CD4-positive, alpha-beta memory T cell (primary cell): ENCODE measurements around the gene PARVG. TPM values are rescaled to one million over a fixed set of nuclear protein-coding genes. Genes with fewer than 3 reads are reported as not detected.

Source experiments
- CTCF ChIA-PET: fragments of 350-600 bp; sonication (Branson Sonifier 250); formaldehyde crosslinking; loops from one replicate; lab custom pipeline; 2021; ENCODE audit warnings: inconsistent platforms; ENCODE audit not compliant: partially characterized antibody; lab: Charles Lee
- POLR2A ChIA-PET: fragments of 350-600 bp; sonication (Branson Sonifier 250); formaldehyde crosslinking; loops from one replicate; lab custom pipeline; 2021; ENCODE audit not compliant: partially characterized antibody; lab: Charles Lee
- DNase-seq, 5 donors: peaks; one replicate each; pipeline versions ENCODE4 v3.0.0 to v3.0.0-alpha.2; 2020 to 2022; ENCODE audit warnings: mixed read lengths in 1 of 5
- H3K27ac ChIP-seq: one replicate; pipeline ENCODE4 v1.7.0; 2013; ENCODE audit warnings: low read depth, low read length
- H3K27me3 ChIP-seq: 2 replicates; pipeline ENCODE4 v1.7.0; 2013; ENCODE audit warnings: mild to moderate bottlenecking, low read length, moderate library complexity; ENCODE audit not compliant: insufficient read depth
- H3K36me3 ChIP-seq: 2 replicates; pipeline ENCODE4 v1.7.0; 2013; ENCODE audit warnings: mild to moderate bottlenecking, low read length, moderate library complexity; ENCODE audit not compliant: insufficient read depth
- H3K4me1 ChIP-seq: 2 replicates; pipeline ENCODE4 v1.7.0; 2013; ENCODE audit warnings: mild to moderate bottlenecking, low read length, moderate library complexity; ENCODE audit not compliant: insufficient read depth
- H3K4me3 ChIP-seq, 2 donors: one replicate each; pipeline ENCODE4 v1.7.0; 2013; ENCODE audit warnings: low read length in 2 of 2, mild to moderate bottlenecking in 1 of 2
- H3K9me3 ChIP-seq, 2 donors: one replicate each; pipeline ENCODE4 v1.7.0; 2013; ENCODE audit warnings: low read length in 2 of 2, control low read depth in 1 of 2; ENCODE audit not compliant: control insufficient read depth in 1 of 2
- H3K27ac Mint-ChIP-seq, 7 donors: one replicate each; pipeline ENCODE4 v1.8.0; 2020 to 2021; ENCODE audit warnings: mixed read lengths in 7 of 7, mild to moderate bottlenecking in 6 of 7, inconsistent platforms in 3 of 7, moderate library complexity in 3 of 7
- H3K27me3 Mint-ChIP-seq, 2 donors: one replicate each; pipeline ENCODE4 v1.8.0; 2020 to 2021; ENCODE audit warnings: mixed read lengths in 2 of 2
- H3K36me3 Mint-ChIP-seq, 2 donors: one replicate each; pipeline ENCODE4 v1.8.0; 2020 to 2021; ENCODE audit warnings: mixed read lengths in 2 of 2, inconsistent platforms in 1 of 2, mild to moderate bottlenecking in 1 of 2
- H3K4me1 Mint-ChIP-seq, 4 donors: one replicate each; pipeline ENCODE4 v1.8.0; 2020 to 2021; ENCODE audit warnings: mixed read lengths in 4 of 4, mild to moderate bottlenecking in 1 of 4
- H3K4me3 Mint-ChIP-seq, 8 donors: one replicate each; pipeline ENCODE4 v1.8.0; 2020 to 2021; ENCODE audit warnings: mixed read lengths in 8 of 8, mild to moderate bottlenecking in 7 of 8, moderate library complexity in 6 of 8, inconsistent platforms in 3 of 8
- H3K9me3 Mint-ChIP-seq, 8 donors: one replicate each; pipeline ENCODE4 v1.8.0; 2020 to 2021; ENCODE audit warnings: mixed read lengths in 8 of 8, mild to moderate bottlenecking in 5 of 8, inconsistent platforms in 3 of 8, moderate library complexity in 1 of 8
- intact Hi-C: fragments of 100-400 bp; cut with micrococcal nuclease; formaldehyde crosslinking; loops from one replicate; pipeline ENCODE4 v1.15.1; 2023
- polyA plus RNA-seq, 2 donors: library from polyadenylated mRNA; unstranded; fragments of 300-500 nt; fragmentation: Illumina TruSeq; gene quantifications; one replicate each; pipeline ENCODE4 v1.2.3, GENCODE V29; 2021
- total RNA-seq, 2 experiments: library from RNA; stranded (reverse); gene quantifications; one replicate each; pipeline ENCODE4 v1.2.3, GENCODE V29; 2021

Gene PARVG
- total and polyA plus RNA-seq, 4 experiments from 2014 or later = 39.6 to 194 (median 122) TPM

DNA sequence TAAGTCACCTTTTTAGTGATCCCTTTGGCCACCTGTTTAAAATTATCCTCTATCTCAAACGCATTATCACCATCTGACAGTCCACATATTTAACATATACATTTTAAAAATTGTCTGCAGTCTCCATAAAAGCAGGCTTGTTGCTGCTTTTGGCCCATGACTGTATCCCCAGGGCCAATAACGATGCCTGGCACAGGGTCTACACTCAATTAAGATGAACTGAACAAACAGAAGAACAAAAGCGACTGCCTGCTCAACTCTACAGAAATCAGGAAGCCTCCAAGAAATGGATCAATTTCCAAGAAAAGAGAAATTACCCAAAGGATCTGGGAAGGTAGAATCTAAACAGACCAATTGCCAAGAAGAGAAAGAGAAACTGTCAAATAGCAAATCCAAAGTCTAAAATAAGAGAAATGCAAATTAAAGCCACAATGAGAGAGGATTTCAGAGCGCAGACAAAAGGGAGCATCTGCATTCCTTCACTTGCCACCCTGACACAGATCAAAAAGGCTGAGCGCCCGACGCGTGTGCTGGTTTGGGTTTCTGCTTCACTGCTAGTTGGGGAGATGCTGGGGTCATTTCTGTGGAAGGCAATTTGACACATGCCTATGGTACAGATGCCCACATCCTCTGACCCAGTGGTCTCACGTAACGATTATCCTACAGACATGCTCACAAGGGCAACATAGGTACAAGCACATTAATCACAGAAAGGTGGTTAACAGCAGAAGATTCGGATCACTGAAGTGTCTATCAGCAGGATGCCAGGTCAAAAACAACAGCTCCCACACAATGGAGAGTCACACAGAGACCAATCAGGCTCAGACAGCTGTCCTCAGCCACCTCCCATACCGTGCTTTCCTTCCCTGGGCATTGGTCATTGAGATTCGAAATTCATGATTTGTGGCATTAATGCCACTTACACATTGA lies 76.1 kb downstream of the PARVG start:
- H3K4me3 ChIP-seq = no peak overlapping the region
- no peaks in the 10 kb centered on the region for H3K4me1 ChIP-seq
- Mint-ChIP-seq H3K27me3 (peaks cover 0 to 10% of the 10 kb centered on the region in 2 donors), H3K36me3 (no peaks in the 10 kb centered on the region), H3K27ac (no peak overlapping the region), H3K4me1 (peaks cover 0 to 4% (median 0%) of the 10 kb centered on the region in 4 donors), H3K4me3 (no peak overlapping the region), H3K9me3 (peaks cover 0 to 3% (median 0%) of the 10 kb centered on the region in 8 donors)
- H3K27me3 ChIP-seq = no peaks in the 10 kb centered on the region
- no peak for DNase-seq
- no peaks in the 10 kb centered on the region for H3K36me3 ChIP-seq
- no peak overlapping the region for H3K27ac ChIP-seq
- CTCF ChIA-PET = no interaction called here
- POLR2A ChIA-PET = no interaction called here
- intact Hi-C loops = no loop called here
- no peaks in the 10 kb centered on the region for H3K9me3 ChIP-seq

Other genes with a start within 250 kb of the PARVG start
- gene SAMM50, start 225.5 kb upstream of the PARVG start, total RNA-seq = 10 to 100 TPM; 33.3 to 34.7 TPM
- gene SAMM50, start 225.5 kb upstream of the PARVG start, polyA plus RNA-seq = 10 to 100 TPM; 70.6 to 72.1 TPM
- 10 to 100 TPM; 14.6 to 17.0 TPM for gene PARVB, start 156.6 kb upstream of the PARVG start, total RNA-seq
- 1 to 10 TPM; 3.4 to 5.0 TPM for gene PARVB, start 156.6 kb upstream of the PARVG start, polyA plus RNA-seq
- not detected for gene SHISAL1, start 132.0 kb downstream of the PARVG start, total RNA-seq
- not detected for gene SHISAL1, start 132.0 kb downstream of the PARVG start, polyA plus RNA-seq